ENCODE data around the gene SPATA24. TPM values are rescaled to one million over a fixed set of nuclear protein-coding genes. Genes with fewer than 3 reads are reported as not detected.
"Not testable (repeated sequence)": the region's sequence is repeated elsewhere in the genome, so short reads cannot be mapped to it uniquely, and the experiment has no call there.

The SPATA24 gene
- polyA plus RNA-seq, 1 experiment, result 3.9 TPM

GRCh38 chr5:139388198-139388821 is 15.6 kb downstream of the SPATA24 start:
- TF ChIP-seq CTCF (IDR thresholded peaks at IDR 0.05; ENCODE audit: low read depth, low read length), result no peak
- DNase-seq (ENCODE audit: low read depth, low spot score), result no peak
- Histone ChIP-seq H3K4me3 (ENCODE audit: low read depth, low read length) (no peak overlapping the region), H3K27me3 (ENCODE audit: control insufficient read depth, insufficient read depth, low read length) (peaks cover 6% of the 10 kb centered on the region), H3K9me3 (ENCODE audit: control insufficient read depth, insufficient read depth, low read length) (peaks cover 5% of the 10 kb centered on the region), H3K27ac (ENCODE audit: low read depth, low read length) (no peak overlapping the region)
- ChIA-PET CTCF (interaction anchor here (0.5 kb wide), 1 partner anchor 23 kb away, joined by 3 read pairs; no protein-coding TSS in a partner anchor), POLR2A (interaction anchor here (1.0 kb wide), 1 partner anchor 47 kb away, joined by 4 read pairs; the partner anchor contains the start of gene PAIP2)

- ChIA-PET CTCF (interaction anchor here (0.5 kb wide), 1 partner anchor 22 kb away, joined by 3 read pairs; no protein-coding TSS in a partner anchor), POLR2A (interaction anchor here (1.0 to 1.5 kb wide), 2 partner anchors 46 kb away, joined by 3 to 4 read pairs; partner anchors contain the start of gene PAIP2)
- no peaks in the 10 kb centered on the region; the same call in 1 of the 2 replicates for H3K9me3 ChIP-seq (ENCODE audit: control insufficient read depth, insufficient read depth, low read length)
- H3K4me3 ChIP-seq (ENCODE audit: low read depth, low read length), result no peak overlapping the region
- no peak for TF ChIP-seq CTCF (IDR thresholded peaks at IDR 0.05; ENCODE audit: low read depth, low read length)
- H3K27ac ChIP-seq (ENCODE audit: low read depth, low read length), result no peak overlapping the region
- H3K27me3 ChIP-seq (ENCODE audit: control insufficient read depth, insufficient read depth, low read length), result peaks cover under 1% of the 10 kb centered on the region
- no peak for DNase-seq (ENCODE audit: low read depth, low spot score)
Observed at GRCh38 chr5:139387611-139388197, 16.2 kb downstream of the SPATA24 start.

GRCh38 chr5:139386956-139387355 is 16.9 kb downstream of the SPATA24 start:
- H3K4me3 ChIP-seq (ENCODE audit: low read depth, low read length); DNase-seq (ENCODE audit: low read depth, low spot score); CTCF ChIA-PET; H3K9me3 ChIP-seq (ENCODE audit: control insufficient read depth, insufficient read depth, low read length); H3K27ac ChIP-seq (ENCODE audit: low read depth, low read length); H3K27me3 ChIP-seq (ENCODE audit: control insufficient read depth, insufficient read depth, low read length): not testable (repeated sequence)
- POLR2A ChIA-PET, result interaction anchor here (1.5 kb wide), 1 partner anchor 45 kb away, joined by 3 read pairs; the partner anchor contains the start of gene PAIP2

GRCh38 chr5:139386050-139386438 is 17.8 kb downstream of the SPATA24 start:
- no peak for TF ChIP-seq CTCF (IDR thresholded peaks at IDR 0.05; ENCODE audit: low read depth, low read length)
- Histone ChIP-seq H3K9me3 (ENCODE audit: control insufficient read depth, insufficient read depth, low read length) (no peaks in the 10 kb centered on the region; the same call in 1 of the 2 replicates), H3K4me3 (ENCODE audit: low read depth, low read length) (no peak overlapping the region), H3K27ac (ENCODE audit: low read depth, low read length) (no peak overlapping the region), H3K27me3 (ENCODE audit: control insufficient read depth, insufficient read depth, low read length) (no peaks in the 10 kb centered on the region)
- CTCF ChIA-PET, result no interaction called here
- POLR2A ChIA-PET, result interaction anchor here (1.5 kb wide), 1 partner anchor 44 kb away, joined by 3 read pairs; the partner anchor contains the start of gene PAIP2
- DNase-seq (ENCODE audit: low read depth, low spot score), result no peak

- DNase-seq (ENCODE audit: low read depth, low spot score), result no peak
- CTCF ChIA-PET, result no interaction called here
- no peak overlapping the region for H3K27ac ChIP-seq (ENCODE audit: low read depth, low read length)
- H3K27me3 ChIP-seq (ENCODE audit: control insufficient read depth, insufficient read depth, low read length), result no peaks in the 10 kb centered on the region
- H3K4me3 ChIP-seq (ENCODE audit: low read depth, low read length), result no peak overlapping the region
- POLR2A ChIA-PET, result no interaction called here
- no peak for TF ChIP-seq CTCF (IDR thresholded peaks at IDR 0.05; ENCODE audit: low read depth, low read length)
- no peaks in the 10 kb centered on the region; the same call in 1 of the 2 replicates for H3K9me3 ChIP-seq (ENCODE audit: control insufficient read depth, insufficient read depth, low read length)
Observed at GRCh38 chr5:139385061-139386049, 18.5 kb downstream of the SPATA24 start.

Data from AG04450 (cell line).